ENCODE measurements around the gene ADK. TPM values are rescaled to one million over a fixed set of nuclear protein-coding genes. Genes with fewer than 3 reads are reported as not detected.

ADK gene
- total RNA-seq, 1 experiment from 2014 or later, result 26.8 TPM

DNA sequence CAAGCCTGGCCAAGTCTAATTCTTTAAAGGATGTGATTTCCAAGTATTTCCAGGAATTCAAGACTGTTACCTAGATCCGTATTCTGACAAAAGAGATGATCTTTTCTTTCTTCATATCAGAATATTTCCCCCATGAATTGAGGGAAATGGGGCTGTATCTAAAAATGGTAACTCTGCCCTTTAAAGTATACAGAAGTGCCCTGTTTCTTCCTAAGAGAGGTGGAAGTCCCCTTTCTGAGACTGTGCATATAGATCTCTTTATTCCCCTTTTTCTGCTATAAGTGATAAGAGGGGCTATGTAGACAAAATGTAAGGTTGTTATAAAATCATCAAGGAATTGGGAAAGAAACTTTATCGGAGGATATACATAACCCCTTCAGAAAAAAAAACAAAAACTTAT, 388.3 kb downstream of the ADK start:
- Histone ChIP-seq H3K79me2 (ENCODE audit: insufficient read depth, low read length) (no peaks in the 10 kb centered on the region), H2BK12ac (ENCODE audit: insufficient read length, low read depth, low read length) (no peak overlapping the region), H2AFZ (ENCODE audit: low read length) (no peak overlapping the region), H3K79me1 (ENCODE audit: insufficient read depth, low read depth, low read length, poor library complexity, severe bottlenecking) (no peaks in the 10 kb centered on the region), H3T11ph (ENCODE audit: low read length) (no peak overlapping the region), H3K27ac (ENCODE audit: insufficient read length, low read depth, low read length) (no peak overlapping the region), H2BK120ac (ENCODE audit: low read depth, low read length, poor library complexity, severe bottlenecking) (no peak overlapping the region), H2BK15ac (ENCODE audit: low read depth, low read length) (no peak overlapping the region), H3K4me2 (ENCODE audit: insufficient read depth, insufficient read length, low read length) (no peak overlapping the region), H3K23ac (ENCODE audit: insufficient read length, low read depth, low read length) (no peak overlapping the region), H3K4ac (ENCODE audit: low read depth, low read length) (no peak overlapping the region), H4K5ac (ENCODE audit: insufficient read length, low read depth, low read length) (no peak overlapping the region), H3K9ac (ENCODE audit: extremely low read depth, insufficient read length, low read length) (no peak overlapping the region), H4K91ac (ENCODE audit: insufficient read length, low read depth, low read length) (no peak overlapping the region), H2BK20ac (ENCODE audit: low read depth, low read length, poor library complexity, severe bottlenecking) (no peak overlapping the region), H4K20me1 (ENCODE audit: control insufficient read depth, insufficient read depth, insufficient read length) (no peaks in the 10 kb centered on the region), H3K56ac (ENCODE audit: insufficient read length, low read depth, low read length) (no peak overlapping the region), H3K23me2 (ENCODE audit: insufficient read length, low read depth, low read length, poor library complexity, severe bottlenecking) (no peaks in the 10 kb centered on the region), H3K14ac (ENCODE audit: insufficient read depth, low read length) (no peak overlapping the region), H3K18ac (ENCODE audit: insufficient read length, low read depth, low read length) (no peak overlapping the region), H4K8ac (replicated peaks; ENCODE audit: insufficient read length, low read depth, low read length) (no peak overlapping the region), H2BK5ac (ENCODE audit: insufficient read length, low read length) (no peak overlapping the region), H3K27me3 (ENCODE audit: insufficient read depth, low read length) (no peaks in the 10 kb centered on the region), H3K4me1 (ENCODE audit: insufficient read depth, low read length) (no peaks in the 10 kb centered on the region; the same call in 1 of the 2 replicates), H3K9me3 (ENCODE audit: control insufficient read depth, low read depth, low read length) (no peaks in the 10 kb centered on the region), H2AK5ac (ENCODE audit: insufficient read length, low read length) (no peak overlapping the region)
- WGBS (ENCODE audit: extremely low coverage, insufficient read length, low lambda C conversion rate), result no CpG with 5 or more reads among the region's 2 CpGs
- Mint-ChIP-seq H3K36me3 (ENCODE audit: insufficient read depth in 1 of 3, low read depth in 3 of 3) (no peaks in the 10 kb centered on the region; a peak in 1 of 7 replicates), H3K27me3 (ENCODE audit: low read depth) (no peaks in the 10 kb centered on the region), H3K27ac (no peak overlapping the region; a peak in 1 of 7 replicates), H3K4me3 (no peak overlapping the region), H3K4me1 (peaks cover 10% of the 10 kb centered on the region in 2 experiments), H3K9me3 (no peaks in the 10 kb centered on the region)
- TF ChIP-seq, protein P1, sequence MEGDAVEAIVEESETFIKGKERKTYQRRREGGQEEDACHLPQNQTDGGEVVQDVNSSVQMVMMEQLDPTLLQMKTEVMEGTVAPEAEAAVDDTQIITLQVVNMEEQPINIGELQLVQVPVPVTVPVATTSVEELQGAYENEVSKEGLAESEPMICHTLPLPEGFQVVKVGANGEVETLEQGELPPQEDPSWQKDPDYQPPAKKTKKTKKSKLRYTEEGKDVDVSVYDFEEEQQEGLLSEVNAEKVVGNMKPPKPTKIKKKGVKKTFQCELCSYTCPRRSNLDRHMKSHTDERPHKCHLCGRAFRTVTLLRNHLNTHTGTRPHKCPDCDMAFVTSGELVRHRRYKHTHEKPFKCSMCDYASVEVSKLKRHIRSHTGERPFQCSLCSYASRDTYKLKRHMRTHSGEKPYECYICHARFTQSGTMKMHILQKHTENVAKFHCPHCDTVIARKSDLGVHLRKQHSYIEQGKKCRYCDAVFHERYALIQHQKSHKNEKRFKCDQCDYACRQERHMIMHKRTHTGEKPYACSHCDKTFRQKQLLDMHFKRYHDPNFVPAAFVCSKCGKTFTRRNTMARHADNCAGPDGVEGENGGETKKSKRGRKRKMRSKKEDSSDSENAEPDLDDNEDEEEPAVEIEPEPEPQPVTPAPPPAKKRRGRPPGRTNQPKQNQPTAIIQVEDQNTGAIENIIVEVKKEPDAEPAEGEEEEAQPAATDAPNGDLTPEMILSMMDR (conservative IDR thresholded peaks at IDR 0.05), result no peak
- DNase-seq, result no peak
